ENCODE results near the gene CSTPP1.

Gene CSTPP1

DNA sequence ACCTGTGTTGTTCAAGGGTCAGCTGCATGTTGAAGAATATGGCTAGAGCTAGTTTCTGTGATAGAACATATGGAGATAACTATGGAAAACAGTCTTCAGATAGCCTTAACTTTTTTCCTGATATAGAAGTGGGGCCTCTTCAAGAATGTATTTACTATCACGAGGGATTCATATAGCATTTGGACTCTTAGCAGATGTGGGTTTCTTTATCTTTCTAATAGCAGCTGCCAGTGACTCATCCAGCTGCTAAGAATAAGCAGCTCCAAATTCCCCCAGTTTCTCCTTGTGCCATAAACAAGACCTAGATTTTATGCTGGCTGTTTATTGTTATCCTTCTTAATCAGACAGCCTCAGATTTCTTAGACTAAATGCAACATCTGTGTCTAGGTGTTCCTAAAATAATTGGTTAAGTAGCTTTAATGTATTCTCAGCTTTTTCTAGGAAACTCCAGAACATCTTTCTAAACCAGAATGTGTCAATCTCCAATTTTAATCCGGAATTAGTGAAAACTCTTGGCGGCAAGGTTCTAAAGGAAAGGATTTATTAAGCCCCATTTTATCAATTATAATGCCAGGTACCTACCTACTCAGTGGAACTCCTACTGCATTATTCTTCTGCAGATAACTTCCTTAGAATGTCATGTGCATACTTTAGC is 119.8 kb downstream of the CSTPP1 start:
- TF ChIP-seq FOXP2 (optimal IDR thresholded peaks at IDR 0.05; ENCODE audit: borderline replicate concordance, extremely low read depth, extremely low read length, insufficient read depth) = no peak
- TF ChIP-seq TAF1 (IDR thresholded peaks at IDR 0.05; ENCODE audit: borderline replicate concordance, insufficient read depth, low read length) = no peak
- TF ChIP-seq, protein P1, sequence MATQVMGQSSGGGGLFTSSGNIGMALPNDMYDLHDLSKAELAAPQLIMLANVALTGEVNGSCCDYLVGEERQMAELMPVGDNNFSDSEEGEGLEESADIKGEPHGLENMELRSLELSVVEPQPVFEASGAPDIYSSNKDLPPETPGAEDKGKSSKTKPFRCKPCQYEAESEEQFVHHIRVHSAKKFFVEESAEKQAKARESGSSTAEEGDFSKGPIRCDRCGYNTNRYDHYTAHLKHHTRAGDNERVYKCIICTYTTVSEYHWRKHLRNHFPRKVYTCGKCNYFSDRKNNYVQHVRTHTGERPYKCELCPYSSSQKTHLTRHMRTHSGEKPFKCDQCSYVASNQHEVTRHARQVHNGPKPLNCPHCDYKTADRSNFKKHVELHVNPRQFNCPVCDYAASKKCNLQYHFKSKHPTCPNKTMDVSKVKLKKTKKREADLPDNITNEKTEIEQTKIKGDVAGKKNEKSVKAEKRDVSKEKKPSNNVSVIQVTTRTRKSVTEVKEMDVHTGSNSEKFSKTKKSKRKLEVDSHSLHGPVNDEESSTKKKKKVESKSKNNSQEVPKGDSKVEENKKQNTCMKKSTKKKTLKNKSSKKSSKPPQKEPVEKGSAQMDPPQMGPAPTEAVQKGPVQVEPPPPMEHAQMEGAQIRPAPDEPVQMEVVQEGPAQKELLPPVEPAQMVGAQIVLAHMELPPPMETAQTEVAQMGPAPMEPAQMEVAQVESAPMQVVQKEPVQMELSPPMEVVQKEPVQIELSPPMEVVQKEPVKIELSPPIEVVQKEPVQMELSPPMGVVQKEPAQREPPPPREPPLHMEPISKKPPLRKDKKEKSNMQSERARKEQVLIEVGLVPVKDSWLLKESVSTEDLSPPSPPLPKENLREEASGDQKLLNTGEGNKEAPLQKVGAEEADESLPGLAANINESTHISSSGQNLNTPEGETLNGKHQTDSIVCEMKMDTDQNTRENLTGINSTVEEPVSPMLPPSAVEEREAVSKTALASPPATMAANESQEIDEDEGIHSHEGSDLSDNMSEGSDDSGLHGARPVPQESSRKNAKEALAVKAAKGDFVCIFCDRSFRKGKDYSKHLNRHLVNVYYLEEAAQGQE (IDR thresholded peaks at IDR 0.05; ENCODE audit: insufficient read depth in 1 of 2, low read depth in 2 of 2, low read length in 2 of 2) = no peak
- no peak for TF ChIP-seq SIN3A (IDR thresholded peaks at IDR 0.05; ENCODE audit: borderline replicate concordance, insufficient read depth, low read length)
- no peak for TF ChIP-seq POLR2AphosphoS5 (IDR thresholded peaks at IDR 0.05; ENCODE audit: low read depth, low read length)

DNA sequence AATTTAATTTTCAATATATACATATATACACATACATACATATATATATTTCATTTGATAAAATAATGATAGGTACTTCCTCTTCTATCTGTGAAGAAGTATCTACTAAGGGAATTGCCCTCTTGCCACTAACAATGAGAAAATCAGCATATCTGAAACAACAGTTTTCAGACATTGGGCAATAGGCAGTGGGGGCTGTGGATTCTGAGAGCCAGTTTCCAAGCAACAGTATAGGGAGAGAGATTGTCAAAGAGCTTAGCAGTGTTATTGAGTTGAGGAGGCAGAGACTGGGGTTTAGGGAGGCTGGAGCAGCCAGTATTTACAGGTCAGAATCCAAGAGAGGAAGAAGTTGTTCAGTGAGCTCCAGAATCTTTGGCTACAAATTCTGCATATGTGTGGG is 120.8 kb downstream of the CSTPP1 start:
- TF ChIP-seq SIN3A (IDR thresholded peaks at IDR 0.05; ENCODE audit: borderline replicate concordance, insufficient read depth, low read length) = no peak
- no peak for TF ChIP-seq POLR2AphosphoS5 (IDR thresholded peaks at IDR 0.05; ENCODE audit: low read depth, low read length)
- TF ChIP-seq FOXP2 (optimal IDR thresholded peaks at IDR 0.05; ENCODE audit: borderline replicate concordance, extremely low read depth, extremely low read length, insufficient read depth) = no peak
- TF ChIP-seq TAF1 (IDR thresholded peaks at IDR 0.05; ENCODE audit: borderline replicate concordance, insufficient read depth, low read length) = no peak
- TF ChIP-seq, protein P1 (IDR thresholded peaks at IDR 0.05; ENCODE audit: insufficient read depth in 1 of 2, low read depth in 2 of 2, low read length in 2 of 2) = no peak

DNA sequence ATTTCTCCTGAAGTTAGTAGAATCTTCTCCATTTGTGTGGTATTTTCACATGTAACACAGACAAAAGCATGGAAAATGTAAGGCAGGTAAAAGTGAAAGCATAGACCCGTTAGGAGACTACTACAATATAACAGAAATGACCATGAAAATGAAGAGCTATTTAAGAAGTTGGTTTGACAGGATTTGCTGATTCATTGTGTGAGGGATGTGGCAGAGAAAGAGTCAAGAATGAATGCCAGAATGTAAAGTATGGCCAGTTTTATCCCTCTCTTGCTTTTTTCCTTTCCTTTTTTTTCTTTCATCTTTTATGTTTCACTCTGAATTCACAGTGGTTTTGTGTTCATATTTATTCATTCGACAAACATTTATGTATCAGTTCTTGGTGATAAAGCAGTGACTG is 124.2 kb downstream of the CSTPP1 start:
- TF ChIP-seq, protein P1 (IDR thresholded peaks at IDR 0.05; ENCODE audit: insufficient read depth in 1 of 2, low read depth in 2 of 2, low read length in 2 of 2) = no peak

DNA sequence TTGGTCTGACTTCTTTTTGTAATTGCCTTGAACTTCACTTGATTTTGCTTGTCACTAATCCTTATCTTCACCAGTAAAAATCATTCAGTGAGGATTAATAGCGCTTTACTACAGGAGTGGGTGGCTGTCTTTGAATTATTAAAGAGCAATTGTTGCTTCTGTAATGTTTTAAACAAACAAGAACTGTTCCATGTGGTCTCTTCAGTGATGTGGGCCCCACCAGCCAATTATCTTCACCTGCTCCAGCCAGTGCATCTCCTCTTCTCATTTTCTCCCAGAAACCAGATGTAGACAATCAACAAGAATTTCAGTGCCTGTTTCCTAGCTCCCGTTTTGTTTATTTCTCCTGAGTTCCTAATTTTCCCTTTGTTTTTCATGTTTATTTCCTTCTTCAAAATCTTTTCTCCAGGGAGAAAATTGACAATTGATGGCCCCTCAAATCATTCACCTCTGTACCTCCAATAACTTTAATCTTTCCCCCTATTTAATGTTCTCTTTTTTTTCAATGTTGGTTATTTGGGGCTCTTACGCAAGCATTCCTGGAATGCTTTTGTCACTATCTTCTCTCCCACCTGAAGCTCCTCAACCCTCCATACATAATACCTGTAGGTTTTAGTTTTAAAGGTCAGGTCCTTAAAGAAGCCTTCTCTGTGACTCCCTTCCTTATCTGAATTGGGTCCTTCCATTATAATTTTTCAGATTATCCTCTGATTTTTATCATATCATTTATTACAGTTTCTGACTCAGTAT is 125.0 kb downstream of the CSTPP1 start:
- no peak for TF ChIP-seq TAF1 (IDR thresholded peaks at IDR 0.05; ENCODE audit: borderline replicate concordance, insufficient read depth, low read length)
- no peak for TF ChIP-seq FOXP2 (optimal IDR thresholded peaks at IDR 0.05; ENCODE audit: borderline replicate concordance, extremely low read depth, extremely low read length, insufficient read depth)
- TF ChIP-seq POLR2AphosphoS5 (IDR thresholded peaks at IDR 0.05; ENCODE audit: low read depth, low read length) = no peak
- TF ChIP-seq, protein P1 (IDR thresholded peaks at IDR 0.05; ENCODE audit: insufficient read depth in 1 of 2, low read depth in 2 of 2, low read length in 2 of 2) = no peak

Measured in PFSK-1 (cell line).